ENCODE measurements around the gene VWC2L. TPM values are rescaled to one million over a fixed set of nuclear protein-coding genes. Genes with fewer than 3 reads are reported as not detected.

The VWC2L gene
- total RNA-seq, 1 experiment from 2014 or later = not detected

GRCh38 chr2:214361116-214361515 is 49.7 kb upstream of the VWC2L start (continued):
- TF ChIP-seq ZNF423 (CRISPR knock-in tag; IDR thresholded peaks at IDR 0.05) = no peak

GRCh38 chr2:214365549-214365948 is 45.3 kb upstream of the VWC2L start:
- TF ChIP-seq NR3C1 (CRISPR knock-in tag; conservative IDR thresholded peaks at IDR 0.05; ENCODE audit: low read depth) (no peak), IRF1 (CRISPR knock-in tag; IDR thresholded peaks at IDR 0.05) (no peak)
- TF ChIP-seq, protein P1, sequence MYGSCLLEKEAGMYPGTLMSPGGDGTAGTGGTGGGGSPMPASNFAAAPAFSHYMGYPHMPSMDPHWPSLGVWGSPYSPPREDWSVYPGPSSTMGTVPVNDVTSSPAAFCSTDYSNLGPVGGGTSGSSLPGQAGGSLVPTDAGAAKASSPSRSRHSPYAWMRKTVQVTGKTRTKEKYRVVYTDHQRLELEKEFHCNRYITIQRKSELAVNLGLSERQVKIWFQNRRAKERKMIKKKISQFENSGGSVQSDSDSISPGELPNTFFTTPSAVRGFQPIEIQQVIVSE (CRISPR knock-in tag; IDR thresholded peaks at IDR 0.05; ENCODE audit: borderline replicate concordance) = no peak
- no peaks in the 10 kb centered on the region for H3K36me3 Mint-ChIP-seq
- DNase-seq (ENCODE audit: low spot score) (no peak), ATAC-seq (no peak)
- ChIA-PET CTCF (no interaction called here), POLR2A (no interaction called here)
- H3K4me3 Mint-ChIP-seq = no peak overlapping the region
- H3K27ac Mint-ChIP-seq = no peak overlapping the region
- no peaks in the 10 kb centered on the region for H3K4me1 Mint-ChIP-seq
- no peaks in the 10 kb centered on the region for H3K9me3 Mint-ChIP-seq
- peaks cover 7% of the 10 kb centered on the region for H3K27me3 Mint-ChIP-seq (ENCODE audit: low read depth)

- ChIA-PET CTCF (no interaction called here), POLR2A (no interaction called here)
- DNase-seq (ENCODE audit: low spot score) (no peak), ATAC-seq (no peak)
- no peak overlapping the region for H3K4me3 Mint-ChIP-seq
- no peaks in the 10 kb centered on the region for H3K27me3 Mint-ChIP-seq (ENCODE audit: low read depth)
- no peaks in the 10 kb centered on the region for H3K36me3 Mint-ChIP-seq
- no peaks in the 10 kb centered on the region for H3K4me1 Mint-ChIP-seq
- no peak overlapping the region for H3K27ac Mint-ChIP-seq
- TF ChIP-seq, protein P1 (CRISPR knock-in tag; IDR thresholded peaks at IDR 0.05; ENCODE audit: borderline replicate concordance) = no peak
- TF ChIP-seq, protein P2, sequence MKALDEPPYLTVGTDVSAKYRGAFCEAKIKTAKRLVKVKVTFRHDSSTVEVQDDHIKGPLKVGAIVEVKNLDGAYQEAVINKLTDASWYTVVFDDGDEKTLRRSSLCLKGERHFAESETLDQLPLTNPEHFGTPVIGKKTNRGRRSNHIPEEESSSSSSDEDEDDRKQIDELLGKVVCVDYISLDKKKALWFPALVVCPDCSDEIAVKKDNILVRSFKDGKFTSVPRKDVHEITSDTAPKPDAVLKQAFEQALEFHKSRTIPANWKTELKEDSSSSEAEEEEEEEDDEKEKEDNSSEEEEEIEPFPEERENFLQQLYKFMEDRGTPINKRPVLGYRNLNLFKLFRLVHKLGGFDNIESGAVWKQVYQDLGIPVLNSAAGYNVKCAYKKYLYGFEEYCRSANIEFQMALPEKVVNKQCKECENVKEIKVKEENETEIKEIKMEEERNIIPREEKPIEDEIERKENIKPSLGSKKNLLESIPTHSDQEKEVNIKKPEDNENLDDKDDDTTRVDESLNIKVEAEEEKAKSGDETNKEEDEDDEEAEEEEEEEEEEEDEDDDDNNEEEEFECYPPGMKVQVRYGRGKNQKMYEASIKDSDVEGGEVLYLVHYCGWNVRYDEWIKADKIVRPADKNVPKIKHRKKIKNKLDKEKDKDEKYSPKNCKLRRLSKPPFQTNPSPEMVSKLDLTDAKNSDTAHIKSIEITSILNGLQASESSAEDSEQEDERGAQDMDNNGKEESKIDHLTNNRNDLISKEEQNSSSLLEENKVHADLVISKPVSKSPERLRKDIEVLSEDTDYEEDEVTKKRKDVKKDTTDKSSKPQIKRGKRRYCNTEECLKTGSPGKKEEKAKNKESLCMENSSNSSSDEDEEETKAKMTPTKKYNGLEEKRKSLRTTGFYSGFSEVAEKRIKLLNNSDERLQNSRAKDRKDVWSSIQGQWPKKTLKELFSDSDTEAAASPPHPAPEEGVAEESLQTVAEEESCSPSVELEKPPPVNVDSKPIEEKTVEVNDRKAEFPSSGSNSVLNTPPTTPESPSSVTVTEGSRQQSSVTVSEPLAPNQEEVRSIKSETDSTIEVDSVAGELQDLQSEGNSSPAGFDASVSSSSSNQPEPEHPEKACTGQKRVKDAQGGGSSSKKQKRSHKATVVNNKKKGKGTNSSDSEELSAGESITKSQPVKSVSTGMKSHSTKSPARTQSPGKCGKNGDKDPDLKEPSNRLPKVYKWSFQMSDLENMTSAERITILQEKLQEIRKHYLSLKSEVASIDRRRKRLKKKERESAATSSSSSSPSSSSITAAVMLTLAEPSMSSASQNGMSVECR (CRISPR knock-in tag; IDR thresholded peaks at IDR 0.05; ENCODE audit: borderline replicate concordance) = no peak
- TF ChIP-seq, protein P3, sequence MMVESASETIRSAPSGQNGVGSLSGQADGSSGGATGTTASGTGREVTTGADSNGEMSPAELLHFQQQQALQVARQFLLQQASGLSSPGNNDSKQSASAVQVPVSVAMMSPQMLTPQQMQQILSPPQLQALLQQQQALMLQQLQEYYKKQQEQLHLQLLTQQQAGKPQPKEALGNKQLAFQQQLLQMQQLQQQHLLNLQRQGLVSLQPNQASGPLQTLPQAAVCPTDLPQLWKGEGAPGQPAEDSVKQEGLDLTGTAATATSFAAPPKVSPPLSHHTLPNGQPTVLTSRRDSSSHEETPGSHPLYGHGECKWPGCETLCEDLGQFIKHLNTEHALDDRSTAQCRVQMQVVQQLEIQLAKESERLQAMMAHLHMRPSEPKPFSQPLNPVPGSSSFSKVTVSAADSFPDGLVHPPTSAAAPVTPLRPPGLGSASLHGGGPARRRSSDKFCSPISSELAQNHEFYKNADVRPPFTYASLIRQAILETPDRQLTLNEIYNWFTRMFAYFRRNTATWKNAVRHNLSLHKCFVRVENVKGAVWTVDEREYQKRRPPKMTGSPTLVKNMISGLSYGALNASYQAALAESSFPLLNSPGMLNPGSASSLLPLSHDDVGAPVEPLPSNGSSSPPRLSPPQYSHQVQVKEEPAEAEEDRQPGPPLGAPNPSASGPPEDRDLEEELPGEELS (CRISPR knock-in tag; IDR thresholded peaks at IDR 0.05) = no peak
- TF ChIP-seq GABPB1 (CRISPR knock-in tag; IDR thresholded peaks at IDR 0.05) = no peak
- TF ChIP-seq GRHL2 (CRISPR knock-in tag; IDR thresholded peaks at IDR 0.05; ENCODE audit: insufficient replicate concordance, severe bottlenecking) = no peak
- TF ChIP-seq GTF2I (CRISPR knock-in tag; conservative IDR thresholded peaks at IDR 0.05) = no peak
- H3K9me3 Mint-ChIP-seq = no peaks in the 10 kb centered on the region
Measured at GRCh38 chr2:214367171-214367570, 43.7 kb upstream of the VWC2L start.

DNA sequence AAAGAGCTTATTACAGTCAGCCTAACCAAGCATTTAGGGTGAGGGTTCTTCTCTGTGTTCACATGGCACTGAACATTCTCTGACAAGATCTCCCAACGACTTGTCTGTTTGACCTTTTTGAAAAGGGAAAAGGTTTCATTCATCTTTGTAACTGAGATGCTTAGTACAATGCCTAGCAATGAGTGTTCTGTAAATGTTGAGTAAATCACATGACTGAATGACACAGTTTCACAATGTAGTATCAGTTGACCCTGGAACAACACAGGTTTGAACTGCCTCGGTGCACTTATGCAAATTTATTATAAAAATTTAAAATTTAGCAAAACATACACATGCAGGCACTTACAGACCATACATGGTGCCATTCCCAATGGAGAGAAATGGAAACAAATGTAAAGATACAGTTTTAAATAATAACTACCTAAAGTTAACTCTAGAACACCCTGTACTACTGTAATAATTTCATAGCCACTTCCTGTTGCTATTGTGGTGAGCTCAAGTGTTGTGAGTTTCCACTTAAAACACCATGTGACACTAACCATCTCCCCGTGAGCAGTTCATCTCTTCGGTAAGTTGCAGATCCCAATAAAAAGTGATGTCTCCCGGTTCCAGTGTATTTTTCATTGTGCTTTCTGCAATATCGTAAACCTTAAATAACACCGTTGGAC is 34.1 kb upstream of the VWC2L start:
- Mint-ChIP-seq H3K27ac (no peak overlapping the region), H3K9me3 (no peaks in the 10 kb centered on the region), H3K36me3 (no peaks in the 10 kb centered on the region), H3K4me1 (no peaks in the 10 kb centered on the region), H3K4me3 (no peak overlapping the region), H3K27me3 (ENCODE audit: low read depth) (no peaks in the 10 kb centered on the region)
- DNase-seq (ENCODE audit: low spot score) (no peak), ATAC-seq (no peak)
- ChIA-PET CTCF (no interaction called here), POLR2A (no interaction called here)
- no peak for TF ChIP-seq ATF1 (CRISPR knock-in tag; IDR thresholded peaks at IDR 0.05)
- no peak for TF ChIP-seq ZNF416 (CRISPR knock-in tag; IDR thresholded peaks at IDR 0.05)
- TF ChIP-seq, protein P4, sequence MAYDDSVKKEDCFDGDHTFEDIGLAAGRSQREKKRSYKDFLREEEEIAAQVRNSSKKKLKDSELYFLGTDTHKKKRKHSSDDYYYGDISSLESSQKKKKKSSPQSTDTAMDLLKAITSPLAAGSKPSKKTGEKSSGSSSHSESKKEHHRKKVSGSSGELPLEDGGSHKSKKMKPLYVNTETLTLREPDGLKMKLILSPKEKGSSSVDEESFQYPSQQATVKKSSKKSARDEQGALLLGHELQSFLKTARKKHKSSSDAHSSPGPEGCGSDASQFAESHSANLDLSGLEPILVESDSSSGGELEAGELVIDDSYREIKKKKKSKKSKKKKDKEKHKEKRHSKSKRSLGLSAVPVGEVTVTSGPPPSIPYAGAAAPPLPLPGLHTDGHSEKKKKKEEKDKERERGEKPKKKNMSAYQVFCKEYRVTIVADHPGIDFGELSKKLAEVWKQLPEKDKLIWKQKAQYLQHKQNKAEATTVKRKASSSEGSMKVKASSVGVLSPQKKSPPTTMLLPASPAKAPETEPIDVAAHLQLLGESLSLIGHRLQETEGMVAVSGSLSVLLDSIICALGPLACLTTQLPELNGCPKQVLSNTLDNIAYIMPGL (CRISPR knock-in tag; IDR thresholded peaks at IDR 0.05) = no peak
- no peak for TF ChIP-seq PRDM15 (CRISPR knock-in tag; IDR thresholded peaks at IDR 0.05)
- TF ChIP-seq OVOL2 (CRISPR knock-in tag; IDR thresholded peaks at IDR 0.05; ENCODE audit: borderline replicate concordance) = no peak
- no peak for TF ChIP-seq JAZF1 (CRISPR knock-in tag; IDR thresholded peaks at IDR 0.05)
